Measurements from ENCODE around the gene BUB1. TPM values are rescaled to one million over a fixed set of nuclear protein-coding genes. Genes with fewer than 3 reads are reported as not detected.

Gene BUB1
- total and polyA plus RNA-seq, 2 of the 8 experiments (the other 6 are each of a cell fraction or from before 2014, with no cell fraction given) = 48.4 to 113 TPM

DNA sequence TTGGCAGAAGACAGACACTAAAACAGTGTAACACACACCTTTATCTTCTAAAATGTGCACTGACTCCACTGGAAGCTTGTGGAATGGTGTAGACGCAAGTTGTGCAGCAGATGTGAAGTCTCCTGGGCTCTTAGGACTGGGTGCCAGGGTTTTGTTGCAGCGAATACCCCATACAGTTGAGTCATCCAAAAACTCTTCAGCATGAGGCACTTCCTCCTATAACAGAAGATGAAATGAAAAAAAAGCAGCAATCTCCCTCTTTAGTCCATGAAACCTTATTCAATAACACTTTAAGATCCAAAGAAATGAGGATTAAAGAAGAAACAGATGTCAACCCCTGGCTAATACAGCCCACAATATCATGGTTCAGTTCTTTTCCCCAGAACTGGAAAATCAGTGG lies 22.2 kb downstream of the BUB1 start (continued):
- no peak for TF ChIP-seq SUZ12 (IDR thresholded peaks at IDR 0.05; ENCODE audit: low read length)
- TF ChIP-seq, protein P1, sequence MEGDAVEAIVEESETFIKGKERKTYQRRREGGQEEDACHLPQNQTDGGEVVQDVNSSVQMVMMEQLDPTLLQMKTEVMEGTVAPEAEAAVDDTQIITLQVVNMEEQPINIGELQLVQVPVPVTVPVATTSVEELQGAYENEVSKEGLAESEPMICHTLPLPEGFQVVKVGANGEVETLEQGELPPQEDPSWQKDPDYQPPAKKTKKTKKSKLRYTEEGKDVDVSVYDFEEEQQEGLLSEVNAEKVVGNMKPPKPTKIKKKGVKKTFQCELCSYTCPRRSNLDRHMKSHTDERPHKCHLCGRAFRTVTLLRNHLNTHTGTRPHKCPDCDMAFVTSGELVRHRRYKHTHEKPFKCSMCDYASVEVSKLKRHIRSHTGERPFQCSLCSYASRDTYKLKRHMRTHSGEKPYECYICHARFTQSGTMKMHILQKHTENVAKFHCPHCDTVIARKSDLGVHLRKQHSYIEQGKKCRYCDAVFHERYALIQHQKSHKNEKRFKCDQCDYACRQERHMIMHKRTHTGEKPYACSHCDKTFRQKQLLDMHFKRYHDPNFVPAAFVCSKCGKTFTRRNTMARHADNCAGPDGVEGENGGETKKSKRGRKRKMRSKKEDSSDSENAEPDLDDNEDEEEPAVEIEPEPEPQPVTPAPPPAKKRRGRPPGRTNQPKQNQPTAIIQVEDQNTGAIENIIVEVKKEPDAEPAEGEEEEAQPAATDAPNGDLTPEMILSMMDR (IDR thresholded peaks at IDR 0.05; ENCODE audit: control extremely low read depth in 1 of 3, insufficient read depth in 1 of 3, low read depth in 1 of 3, low read length in 3 of 3) = no peak
